ENCODE data around the gene KNSTRN. TPM values are rescaled to one million over a fixed set of nuclear protein-coding genes. Genes with fewer than 3 reads are reported as not detected.

The KNSTRN gene
- total and polyA plus RNA-seq, 2 of the 13 experiments (the other 11 are each of a cell fraction or from before 2014, with no cell fraction given), result 20.3 to 62.3 TPM

DNA sequence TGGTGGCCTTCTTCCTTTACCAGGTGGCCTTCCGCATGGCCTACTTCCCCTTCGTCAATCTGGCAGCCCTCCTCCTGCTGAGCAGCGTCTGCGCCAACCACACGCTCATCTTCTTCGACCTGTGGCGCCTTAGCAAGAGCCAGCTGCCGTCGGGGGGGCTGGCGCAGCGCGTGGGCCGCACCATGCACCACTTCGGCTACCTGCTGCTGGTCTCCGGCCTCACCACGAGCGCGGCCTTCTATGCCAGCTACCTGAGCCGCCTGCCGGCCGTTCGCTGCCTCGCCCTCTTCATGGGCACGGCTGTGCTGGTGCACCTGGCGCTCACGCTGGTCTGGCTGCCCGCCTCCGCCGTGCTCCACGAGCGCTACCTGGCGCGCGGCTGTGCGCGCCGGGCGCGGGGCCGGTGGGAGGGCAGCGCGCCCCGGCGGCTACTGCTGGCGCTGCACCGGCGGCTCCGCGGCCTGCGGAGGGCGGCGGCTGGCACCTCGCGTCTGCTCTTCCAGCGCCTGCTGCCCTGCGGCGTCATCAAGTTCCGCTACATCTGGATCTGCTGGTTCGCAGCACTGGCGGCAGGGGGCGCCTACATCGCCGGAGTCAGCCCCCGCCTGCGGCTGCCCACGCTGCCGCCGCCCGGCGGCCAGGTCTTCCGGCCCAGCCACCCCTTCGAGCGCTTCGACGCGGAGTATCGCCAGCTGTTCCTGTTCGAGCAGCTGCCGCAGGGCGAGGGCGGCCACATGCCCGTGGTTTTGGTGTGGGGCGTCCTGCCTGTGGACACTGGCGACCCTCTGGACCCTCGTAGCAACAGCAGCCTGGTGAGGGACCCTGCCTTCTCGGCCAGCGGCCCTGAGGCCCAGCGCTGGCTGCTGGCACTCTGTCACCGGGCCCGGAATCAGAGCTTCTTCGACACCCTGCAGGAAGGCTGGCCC is 14.6 kb upstream of the KNSTRN start (continued):
- TF ChIP-seq, protein P1, sequence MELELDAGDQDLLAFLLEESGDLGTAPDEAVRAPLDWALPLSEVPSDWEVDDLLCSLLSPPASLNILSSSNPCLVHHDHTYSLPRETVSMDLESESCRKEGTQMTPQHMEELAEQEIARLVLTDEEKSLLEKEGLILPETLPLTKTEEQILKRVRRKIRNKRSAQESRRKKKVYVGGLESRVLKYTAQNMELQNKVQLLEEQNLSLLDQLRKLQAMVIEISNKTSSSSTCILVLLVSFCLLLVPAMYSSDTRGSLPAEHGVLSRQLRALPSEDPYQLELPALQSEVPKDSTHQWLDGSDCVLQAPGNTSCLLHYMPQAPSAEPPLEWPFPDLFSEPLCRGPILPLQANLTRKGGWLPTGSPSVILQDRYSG (CRISPR knock-in tag; IDR thresholded peaks at IDR 0.05), result peak; percentile 99
- TF ChIP-seq MIXL1 (CRISPR knock-in tag; IDR thresholded peaks at IDR 0.05), result peak; percentile 67; the same call in 1 of the 2 replicates
- peak; percentile 71; the same call in 1 of the 2 replicates for TF ChIP-seq ZNF446 (CRISPR knock-in tag; IDR thresholded peaks at IDR 0.05)
- no peak; the same call in 1 of the 2 replicates for TF ChIP-seq ZNF816 (CRISPR knock-in tag; IDR thresholded peaks at IDR 0.05; ENCODE audit: borderline replicate concordance)
- TF ChIP-seq ZBTB8A (CRISPR knock-in tag; IDR thresholded peaks at IDR 0.05; ENCODE audit: borderline replicate concordance, low read depth), result peak; percentile 88; the same call in 1 of the 2 replicates
- TF ChIP-seq TGIF2 (CRISPR knock-in tag; IDR thresholded peaks at IDR 0.05), result peak; percentile 87
- TF ChIP-seq SP4 (CRISPR knock-in tag; IDR thresholded peaks at IDR 0.05), result peak; percentile 58; the same call in 1 of the 2 replicates
- TF ChIP-seq TFDP1 (CRISPR knock-in tag; IDR thresholded peaks at IDR 0.05; ENCODE audit: borderline replicate concordance), result peak; percentile 96
- TF ChIP-seq RELA (CRISPR knock-in tag; IDR thresholded peaks at IDR 0.05), result no peak
- TF ChIP-seq ELF1 (CRISPR knock-in tag; IDR thresholded peaks at IDR 0.05), result peak; percentile 31; the same call in 1 of the 2 replicates
- TF ChIP-seq SKI (IDR thresholded peaks at IDR 0.05; ENCODE audit: partially characterized antibody), result peak; percentile 68
- peak; percentile 78; the same call in 1 of the 2 replicates for TF ChIP-seq ZNF678 (CRISPR knock-in tag; IDR thresholded peaks at IDR 0.05)
- TF ChIP-seq ZNF326 (CRISPR knock-in tag; IDR thresholded peaks at IDR 0.05; ENCODE audit: borderline replicate concordance), result no peak
- TF ChIP-seq ZNF567 (CRISPR knock-in tag; IDR thresholded peaks at IDR 0.05; ENCODE audit: borderline replicate concordance), result no peak
- peak; percentile 74; the same call in 1 of the 2 replicates for TF ChIP-seq PAX8 (CRISPR knock-in tag; IDR thresholded peaks at IDR 0.05; ENCODE audit: borderline replicate concordance)
- peak; percentile 98 for TF ChIP-seq ZNF232 (CRISPR knock-in tag; IDR thresholded peaks at IDR 0.05; ENCODE audit: borderline replicate concordance)
- TF ChIP-seq REL (CRISPR knock-in tag; conservative IDR thresholded peaks at IDR 0.05), result peak; percentile 94
- TF ChIP-seq NCOA5 (CRISPR knock-in tag; IDR thresholded peaks at IDR 0.05), result no peak
- TF ChIP-seq, protein P2, sequence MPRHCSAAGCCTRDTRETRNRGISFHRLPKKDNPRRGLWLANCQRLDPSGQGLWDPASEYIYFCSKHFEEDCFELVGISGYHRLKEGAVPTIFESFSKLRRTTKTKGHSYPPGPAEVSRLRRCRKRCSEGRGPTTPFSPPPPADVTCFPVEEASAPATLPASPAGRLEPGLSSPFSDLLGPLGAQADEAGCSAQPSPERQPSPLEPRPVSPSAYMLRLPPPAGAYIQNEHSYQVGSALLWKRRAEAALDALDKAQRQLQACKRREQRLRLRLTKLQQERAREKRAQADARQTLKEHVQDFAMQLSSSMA (CRISPR knock-in tag; IDR thresholded peaks at IDR 0.05), result no peak; the same call in 1 of the 2 replicates
- no peak for TF ChIP-seq MTA3 (CRISPR knock-in tag; IDR thresholded peaks at IDR 0.05)
- TF ChIP-seq ZZZ3 (CRISPR knock-in tag; IDR thresholded peaks at IDR 0.05; ENCODE audit: borderline replicate concordance), result 0 out of 2 replicates have a peak, but pooled peaks have one; percentile 24
